Measurements from ENCODE around the gene DYSF.
A peak's percentile ranks its signal among the peaks of the same experiment; 100 is the strongest.

The DYSF gene

GRCh38 chr2:71556692-71557250 is 103.4 kb downstream of the DYSF start:
- H3K9me3 ChIP-seq (ENCODE audit: insufficient read depth, low read depth, low read length) = no peaks in the 10 kb centered on the region
- no peaks in the 10 kb centered on the region for H4K20me1 ChIP-seq (ENCODE audit: insufficient read depth, low read length, poor library complexity, severe bottlenecking)
- H2AFZ ChIP-seq (ENCODE audit: low read length) = no peak overlapping the region
- no peaks in the 10 kb centered on the region for H3K9me2 ChIP-seq (replicated peaks; ENCODE audit: low read depth, low read length)
- H3K4me2 ChIP-seq (ENCODE audit: low read depth, low read length, poor library complexity, severe bottlenecking) = no peak overlapping the region
- H3K9ac ChIP-seq (ENCODE audit: low read depth, low read length, poor library complexity, severe bottlenecking) = no peak overlapping the region
- H3F3A ChIP-seq (ENCODE audit: low read depth) = no peaks in the 10 kb centered on the region
- no peaks in the 10 kb centered on the region for H3K79me2 ChIP-seq (ENCODE audit: insufficient read depth, low read length)
- H3K27me3 ChIP-seq (ENCODE audit: insufficient read depth, low read length, poor library complexity, severe bottlenecking) = no peaks in the 10 kb centered on the region
- no peak overlapping the region for H3K4me3 ChIP-seq (ENCODE audit: low read length, poor library complexity, severe bottlenecking)
- H3K36me3 ChIP-seq (ENCODE audit: insufficient read depth, low read length) = no peaks in the 10 kb centered on the region
- no peaks in the 10 kb centered on the region for H3K4me1 ChIP-seq (ENCODE audit: insufficient read depth, low read length, poor library complexity, severe bottlenecking)
- no peak for TF ChIP-seq CTCF (conservative IDR thresholded peaks at IDR 0.05; ENCODE audit: low read length)
- TF ChIP-seq EZH2phosphoT487 (IDR thresholded peaks at IDR 0.05; ENCODE audit: borderline replicate concordance) = no peak

- TF ChIP-seq EZH2phosphoT487 (IDR thresholded peaks at IDR 0.05; ENCODE audit: borderline replicate concordance) = no peak
- TF ChIP-seq CTCF (conservative IDR thresholded peaks at IDR 0.05; ENCODE audit: low read length) = peak; percentile 26; the same call in 1 of the 2 replicates
- no peak overlapping the region for H3K4me3 ChIP-seq (ENCODE audit: low read length, poor library complexity, severe bottlenecking)
- H3K9me2 ChIP-seq (replicated peaks; ENCODE audit: low read depth, low read length) = no peaks in the 10 kb centered on the region
- no peaks in the 10 kb centered on the region for H3K79me2 ChIP-seq (ENCODE audit: insufficient read depth, low read length)
- no peaks in the 10 kb centered on the region for H3K4me1 ChIP-seq (ENCODE audit: insufficient read depth, low read length, poor library complexity, severe bottlenecking)
- H3K4me2 ChIP-seq (ENCODE audit: low read depth, low read length, poor library complexity, severe bottlenecking) = no peak overlapping the region
- H2AFZ ChIP-seq (ENCODE audit: low read length) = no peak overlapping the region
- no peaks in the 10 kb centered on the region for H3K27me3 ChIP-seq (ENCODE audit: insufficient read depth, low read length, poor library complexity, severe bottlenecking)
- H3K36me3 ChIP-seq (ENCODE audit: insufficient read depth, low read length) = no peaks in the 10 kb centered on the region
- no peak overlapping the region for H3K9ac ChIP-seq (ENCODE audit: low read depth, low read length, poor library complexity, severe bottlenecking)
- no peaks in the 10 kb centered on the region for H4K20me1 ChIP-seq (ENCODE audit: insufficient read depth, low read length, poor library complexity, severe bottlenecking)
- H3F3A ChIP-seq (ENCODE audit: low read depth) = no peaks in the 10 kb centered on the region
- H3K9me3 ChIP-seq (ENCODE audit: insufficient read depth, low read depth, low read length) = no peaks in the 10 kb centered on the region
Measured at GRCh38 chr2:71557321-71557720, 104.0 kb downstream of the DYSF start.

GRCh38 chr2:71558300-71559051 is 105.1 kb downstream of the DYSF start:
- H3K9ac ChIP-seq (ENCODE audit: low read depth, low read length, poor library complexity, severe bottlenecking) = no peak overlapping the region

More at GRCh38 chr2:71558300-71559051, 105.1 kb downstream of the DYSF start:
- Histone ChIP-seq H2AFZ (ENCODE audit: low read length) (no peak overlapping the region), H3K27me3 (ENCODE audit: insufficient read depth, low read length, poor library complexity, severe bottlenecking) (no peaks in the 10 kb centered on the region), H3K79me2 (ENCODE audit: insufficient read depth, low read length) (no peaks in the 10 kb centered on the region), H3K4me2 (ENCODE audit: low read depth, low read length, poor library complexity, severe bottlenecking) (no peak overlapping the region), H3K36me3 (ENCODE audit: insufficient read depth, low read length) (no peaks in the 10 kb centered on the region), H3F3A (ENCODE audit: low read depth) (no peaks in the 10 kb centered on the region), H3K4me3 (ENCODE audit: low read length, poor library complexity, severe bottlenecking) (no peak overlapping the region), H4K20me1 (ENCODE audit: insufficient read depth, low read length, poor library complexity, severe bottlenecking) (no peaks in the 10 kb centered on the region), H3K9me3 (ENCODE audit: insufficient read depth, low read depth, low read length) (no peaks in the 10 kb centered on the region), H3K4me1 (ENCODE audit: insufficient read depth, low read length, poor library complexity, severe bottlenecking) (no peaks in the 10 kb centered on the region), H3K9me2 (replicated peaks; ENCODE audit: low read depth, low read length) (no peaks in the 10 kb centered on the region)
- TF ChIP-seq CTCF (conservative IDR thresholded peaks at IDR 0.05; ENCODE audit: low read length) = no peak
- TF ChIP-seq EZH2phosphoT487 (IDR thresholded peaks at IDR 0.05; ENCODE audit: borderline replicate concordance) = no peak
